SK-N-SH treated with all-trans-retinoic acid at 6 μM for 48 hours (cell line): Measurements from ENCODE around the gene PGM1.
A peak's percentile ranks its signal among the peaks of the same experiment; 100 is the strongest.

Source experiments
- ATAC-seq: fragments of 200-7000 bp; cut with Tn5 transposase; 3 replicates; pipeline ENCODE4 v1.9.1; 2020; ENCODE audit warnings: mild to moderate bottlenecking, moderate library complexity
- ARNTL ChIP-seq: fragments of 450-650 bp; formaldehyde crosslinking; IDR thresholded peaks from 2 replicates; pipeline ENCODE4 v1.5.0; 2020; ENCODE audit warnings: low read depth, mild to moderate bottlenecking, moderate library complexity, borderline replicate concordance
- CREB5 ChIP-seq: fragments of 250-450 bp; sonication (Bioruptor Pico); IDR thresholded peaks from 2 replicates; pipeline ENCODE4 v1.5.1; 2020; ENCODE audit warnings: low read depth, mild to moderate bottlenecking, moderate library complexity
- CSDC2 ChIP-seq: fragments of 250-450 bp; sonication (Bioruptor Pico); IDR thresholded peaks from 2 replicates; pipeline ENCODE4 v1.5.0; 2020; ENCODE audit warnings: mild to moderate bottlenecking, moderate library complexity
- CSRNP3 ChIP-seq: fragments of 250-450 bp; sonication (Bioruptor Pico); IDR thresholded peaks from 2 replicates; pipeline ENCODE4 v1.5.1; 2021; ENCODE audit warnings: mild to moderate bottlenecking, moderate library complexity
- ESRRG ChIP-seq: fragments of 250-450 bp; sonication (Bioruptor Pico); IDR thresholded peaks from 2 replicates; pipeline ENCODE4 v1.6.1; 2021; ENCODE audit warnings: mild to moderate bottlenecking
- GLIS3 ChIP-seq: fragments of 250-450 bp; sonication (Bioruptor Pico); IDR thresholded peaks from 2 replicates; pipeline ENCODE4 v1.5.0; 2020; ENCODE audit warnings: mild to moderate bottlenecking, moderate library complexity
- ISL1 ChIP-seq: fragments of 250-450 bp; sonication (Bioruptor Pico); IDR thresholded peaks from 2 replicates; pipeline ENCODE4 v2.1.2; 2022; ENCODE audit warnings: mild to moderate bottlenecking, moderate library complexity
- OSR1 ChIP-seq: fragments of 250-450 bp; sonication (Bioruptor Pico); IDR thresholded peaks from 2 replicates; pipeline ENCODE4 v1.8.0; 2022; ENCODE audit warnings: moderate library complexity, mild to moderate bottlenecking, inconsistent platforms
- PATZ1 ChIP-seq: fragments of 250-450 bp; sonication (Bioruptor Pico); IDR thresholded peaks from 2 replicates; pipeline ENCODE4 v1.8.0; 2020; ENCODE audit warnings: mild to moderate bottlenecking, moderate library complexity, borderline replicate concordance
- PPARA ChIP-seq: fragments of 250-450 bp; sonication (Bioruptor Pico); IDR thresholded peaks from 2 replicates; pipeline ENCODE4 v1.5.0; 2020; ENCODE audit warnings: mild to moderate bottlenecking, borderline replicate concordance
- RARB ChIP-seq: fragments of 250-450 bp; sonication (Bioruptor Pico); IDR thresholded peaks from 2 replicates; pipeline ENCODE4 v1.8.0; 2021; ENCODE audit warnings: mild to moderate bottlenecking, moderate library complexity
- SNAI2 ChIP-seq: fragments of 250-450 bp; sonication (Bioruptor Pico); IDR thresholded peaks from 2 replicates; pipeline ENCODE4 v1.5.0; 2020; ENCODE audit warnings: mild to moderate bottlenecking, moderate library complexity
- TCF4 ChIP-seq: fragments of 250-450 bp; sonication (Bioruptor Pico); IDR thresholded peaks from 2 replicates; pipeline ENCODE4 v1.8.0; 2021; ENCODE audit warnings: mild to moderate bottlenecking, moderate library complexity, borderline replicate concordance
- TSHZ2 ChIP-seq: fragments of 250-450 bp; sonication (Bioruptor Pico); IDR thresholded peaks from 2 replicates; pipeline ENCODE4 v1.5.0; 2020; ENCODE audit warnings: mild to moderate bottlenecking, moderate library complexity
- ZC3H10 ChIP-seq: fragments of 250-450 bp; sonication (Bioruptor Pico); IDR thresholded peaks from 2 replicates; pipeline ENCODE4 v1.5.1; 2021; ENCODE audit warnings: mild to moderate bottlenecking, moderate library complexity
- ZFP3 ChIP-seq: fragments of 250-450 bp; sonication (Bioruptor Pico); IDR thresholded peaks from 2 replicates; pipeline ENCODE4 v1.5.0; 2020; ENCODE audit warnings: mild to moderate bottlenecking, moderate library complexity
- ZFP30 ChIP-seq: fragments of 450-650 bp; formaldehyde crosslinking; IDR thresholded peaks from 2 replicates; pipeline ENCODE4 v1.5.0; 2022; ENCODE audit warnings: mild to moderate bottlenecking, moderate library complexity
- ZNF565 ChIP-seq: fragments of 450-650 bp; formaldehyde crosslinking; conservative IDR thresholded peaks from 2 replicates; pipeline ENCODE4 v1.5.0; 2020; ENCODE audit warnings: low read depth, mild to moderate bottlenecking, moderate library complexity
- ZNF70 ChIP-seq: fragments of 450-650 bp; formaldehyde crosslinking; IDR thresholded peaks from 2 replicates; pipeline ENCODE4 v1.5.0; 2020; ENCODE audit warnings: mild to moderate bottlenecking, moderate library complexity
- ZNF8 ChIP-seq: fragments of 450-650 bp; formaldehyde crosslinking; IDR thresholded peaks from 2 replicates; pipeline ENCODE4 v1.5.0; 2020; ENCODE audit warnings: mild to moderate bottlenecking, moderate library complexity

PGM1 gene

GRCh38 chr1:63659448-63659847 is 66.2 kb downstream of the PGM1 start (continued):
- TF ChIP-seq CSRNP3 (CRISPR knock-in tag), result no peak
- TF ChIP-seq GLIS3 (CRISPR knock-in tag), result no peak
- no peak for TF ChIP-seq ZFP3 (CRISPR knock-in tag)

- ATAC-seq, result peak; percentile 85
- TF ChIP-seq TSHZ2 (CRISPR knock-in tag) (no peak), ZFP3 (CRISPR knock-in tag) (no peak), OSR1 (CRISPR knock-in tag) (no peak), ZNF70 (CRISPR knock-in tag) (no peak), PATZ1 (CRISPR knock-in tag) (no peak), ZFP30 (no peak), ESRRG (CRISPR knock-in tag) (no peak)
Measured at GRCh38 chr1:63662056-63662836, 69.0 kb downstream of the PGM1 start.

GRCh38 chr1:63662841-63663240 is 69.6 kb downstream of the PGM1 start:
- TF ChIP-seq CSRNP3 (CRISPR knock-in tag) (no peak), RARB (CRISPR knock-in tag) (no peak), TCF4 (CRISPR knock-in tag) (no peak), PATZ1 (CRISPR knock-in tag) (no peak), ZNF565 (CRISPR knock-in tag) (no peak), ISL1 (CRISPR knock-in tag) (no peak), TSHZ2 (CRISPR knock-in tag) (no peak), ARNTL (CRISPR knock-in tag) (no peak), ZFP3 (CRISPR knock-in tag) (no peak), ZC3H10 (CRISPR knock-in tag) (no peak), CSDC2 (CRISPR knock-in tag) (no peak), CREB5 (CRISPR knock-in tag) (no peak), ESRRG (CRISPR knock-in tag) (no peak), PPARA (CRISPR knock-in tag) (no peak), SNAI2 (CRISPR knock-in tag) (no peak), ZNF8 (CRISPR knock-in tag) (no peak), ZFP30 (no peak)
- ATAC-seq, result peak; percentile 46
